SU-DHL-6 (cell line): ENCODE data around the gene DMBT1.

Experiments used
- EZH2phosphoT487 ChIP-seq: fragments of 200-600 bp; sonication (generic), shearing (Covaris generic); conservative IDR thresholded peaks from 2 replicates; pipeline ENCODE4 v1.6.1; 2018; ENCODE audit warnings: mild to moderate bottlenecking, antibody characterized with exemption, low read length, moderate library complexity, mixed read lengths
- TF ChIP-seq, protein P1 (sequence below): fragments of 200-600 bp; sonication (generic); IDR thresholded peaks from one replicate; pipeline ENCODE4 v1.5.1; 2017; ENCODE audit warnings: antibody characterized with exemption, mild to moderate bottlenecking, low read length, moderate library complexity; ENCODE audit not compliant: insufficient read depth, poor library complexity, severe bottlenecking

DNA sequence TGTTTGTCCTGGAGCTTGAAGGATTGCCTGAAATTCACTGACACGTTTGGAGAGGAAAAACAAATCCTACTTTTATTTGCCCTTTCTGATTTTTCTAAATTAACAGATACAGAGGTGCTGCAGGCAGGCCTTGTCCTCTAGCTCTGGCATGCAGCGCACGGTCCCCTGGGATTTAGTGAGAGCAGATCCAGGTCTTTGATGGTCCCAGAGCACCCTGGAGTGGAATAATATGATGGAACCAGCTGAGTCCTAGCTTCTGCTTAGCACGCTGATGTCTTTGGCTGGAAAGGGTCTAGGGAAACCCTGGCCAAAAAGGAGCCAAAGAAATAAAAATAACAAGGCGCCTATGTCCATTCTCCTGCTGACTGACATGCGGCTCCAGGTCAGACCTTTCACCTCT is 98.6 kb downstream of the DMBT1 start:
- no peak for TF ChIP-seq EZH2phosphoT487
- TF ChIP-seq, protein P1, sequence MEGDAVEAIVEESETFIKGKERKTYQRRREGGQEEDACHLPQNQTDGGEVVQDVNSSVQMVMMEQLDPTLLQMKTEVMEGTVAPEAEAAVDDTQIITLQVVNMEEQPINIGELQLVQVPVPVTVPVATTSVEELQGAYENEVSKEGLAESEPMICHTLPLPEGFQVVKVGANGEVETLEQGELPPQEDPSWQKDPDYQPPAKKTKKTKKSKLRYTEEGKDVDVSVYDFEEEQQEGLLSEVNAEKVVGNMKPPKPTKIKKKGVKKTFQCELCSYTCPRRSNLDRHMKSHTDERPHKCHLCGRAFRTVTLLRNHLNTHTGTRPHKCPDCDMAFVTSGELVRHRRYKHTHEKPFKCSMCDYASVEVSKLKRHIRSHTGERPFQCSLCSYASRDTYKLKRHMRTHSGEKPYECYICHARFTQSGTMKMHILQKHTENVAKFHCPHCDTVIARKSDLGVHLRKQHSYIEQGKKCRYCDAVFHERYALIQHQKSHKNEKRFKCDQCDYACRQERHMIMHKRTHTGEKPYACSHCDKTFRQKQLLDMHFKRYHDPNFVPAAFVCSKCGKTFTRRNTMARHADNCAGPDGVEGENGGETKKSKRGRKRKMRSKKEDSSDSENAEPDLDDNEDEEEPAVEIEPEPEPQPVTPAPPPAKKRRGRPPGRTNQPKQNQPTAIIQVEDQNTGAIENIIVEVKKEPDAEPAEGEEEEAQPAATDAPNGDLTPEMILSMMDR = no peak
